PC-3 (cell line): Measurements from ENCODE around the gene DYSF.

Experiments used
- CTCF ChIP-seq: fragments of 300-600 bp; sonication (generic); conservative IDR thresholded peaks from 2 replicates; pipeline ENCODE4 v1.5.1; 2017; ENCODE audit warnings: antibody characterized with exemption, low read depth, mild to moderate bottlenecking, low read length
- EZH2 ChIP-seq: fragments of 300-600 bp; sonication (generic); IDR thresholded peaks from one replicate; pipeline ENCODE4 v1.6.1; 2017; ENCODE audit warnings: antibody characterized with exemption, mild to moderate bottlenecking, low read length; ENCODE audit not compliant: unreplicated experiment

DNA sequence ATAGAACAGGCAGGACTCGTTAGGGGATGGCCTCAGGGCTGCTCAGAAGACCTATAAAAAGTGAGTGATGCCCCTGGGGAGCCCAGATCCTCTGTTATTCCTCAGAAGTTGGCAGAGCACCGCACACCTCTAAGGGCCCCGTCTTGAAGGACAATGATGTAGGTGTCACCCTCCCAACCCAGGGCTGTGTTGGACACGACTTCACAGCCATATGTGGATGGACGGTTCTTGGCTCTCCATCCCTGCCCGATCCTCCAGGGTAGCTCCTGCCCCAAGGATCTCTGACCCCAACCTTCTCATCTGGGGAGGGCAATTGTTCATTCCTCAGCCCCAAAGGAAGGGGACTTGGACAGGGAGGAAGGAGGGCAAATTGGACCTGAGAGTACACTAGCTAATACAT, 246.1 kb downstream of the DYSF start:
- TF ChIP-seq EZH2, result no peak
- TF ChIP-seq CTCF, result no peak
